Stimulated activated CD4-positive, alpha-beta T cell treated with anti-CD3 and anti-CD28 coated beads, TNF-alpha, amount 100 ng/mL, for 48 hours (primary cell): Measurements from ENCODE around the gene TCF4.

Source experiments
- DNase-seq, 3 donors: peaks; one replicate each; pipeline ENCODE4 v3.0.0-alpha.2; 2020; ENCODE audit warnings: low read depth in 3 of 3

Gene TCF4

DNA sequence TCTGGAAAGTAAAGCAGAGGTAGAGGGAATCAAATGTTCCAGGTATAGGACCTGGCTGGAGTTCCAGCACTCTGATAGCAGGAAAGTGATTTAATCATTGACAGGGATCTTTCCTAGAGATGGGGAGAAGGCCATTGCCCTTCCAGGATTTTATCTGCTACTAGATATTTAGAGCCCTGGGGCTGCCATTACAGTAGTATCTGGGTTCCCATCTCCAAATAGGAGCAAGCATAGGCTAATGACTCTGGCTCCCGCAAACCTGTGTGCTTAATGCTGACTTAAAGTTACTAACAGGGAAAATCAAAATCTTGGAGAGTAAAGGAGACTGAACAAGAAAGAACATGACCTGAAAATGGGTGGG lies 331.1 kb downstream of the TCF4 start:
- no peak for DNase-seq

GRCh38 chr18:55256226-55256928 lies 331.6 kb downstream of the TCF4 start:
- DNase-seq: no peak

DNA sequence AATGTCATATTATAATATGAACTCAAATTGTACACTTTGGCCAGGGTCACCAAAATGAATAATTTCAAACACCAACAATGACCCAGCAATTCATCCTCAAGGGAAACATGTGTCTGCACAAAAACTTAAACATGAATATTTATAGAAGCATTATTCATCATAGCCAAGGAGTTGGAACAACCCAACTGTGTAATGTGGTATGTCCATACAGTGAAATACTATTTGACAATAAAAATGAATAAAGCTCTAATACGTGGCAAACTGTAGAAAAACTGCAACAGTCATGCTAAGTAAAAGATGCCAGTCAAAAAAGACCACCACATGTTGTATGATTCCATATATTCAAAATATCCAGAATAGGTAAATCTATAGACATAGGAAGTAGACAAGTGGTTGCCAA lies 334.2 kb downstream of the TCF4 start:
- DNase-seq: no peak

- DNase-seq: no peak
Measured at GRCh38 chr18:55252901-55253300, 335.1 kb downstream of the TCF4 start.

GRCh38 chr18:55252053-55252675 lies 335.8 kb downstream of the TCF4 start:
- no peak for DNase-seq

- no peak for DNase-seq
Measured at GRCh38 chr18:55251254-55251971, 336.6 kb downstream of the TCF4 start.

GRCh38 chr18:55250768-55251173 lies 337.2 kb downstream of the TCF4 start:
- no peak for DNase-seq

DNA sequence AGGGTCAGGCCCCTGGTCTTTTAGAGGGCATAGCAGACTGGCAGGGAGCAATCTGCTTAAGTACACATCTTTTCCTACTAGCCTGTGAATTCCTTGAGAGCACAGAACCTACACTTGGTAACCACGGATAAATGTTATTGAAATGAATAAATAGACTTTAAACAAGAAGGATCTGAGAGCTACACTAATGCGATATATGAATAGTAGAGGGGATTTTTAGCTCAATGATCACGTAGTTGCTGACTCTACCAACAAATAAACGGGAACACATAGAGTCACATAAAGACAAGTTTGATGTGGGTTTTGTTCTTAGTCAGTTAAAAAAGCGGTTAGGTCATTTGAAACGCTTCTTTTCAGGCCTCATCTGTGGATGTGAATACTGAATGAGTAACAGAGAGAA lies 338.4 kb downstream of the TCF4 start:
- no peak for DNase-seq

GRCh38 chr18:55248495-55248894 lies 339.5 kb downstream of the TCF4 start:
- DNase-seq: no peak

DNA sequence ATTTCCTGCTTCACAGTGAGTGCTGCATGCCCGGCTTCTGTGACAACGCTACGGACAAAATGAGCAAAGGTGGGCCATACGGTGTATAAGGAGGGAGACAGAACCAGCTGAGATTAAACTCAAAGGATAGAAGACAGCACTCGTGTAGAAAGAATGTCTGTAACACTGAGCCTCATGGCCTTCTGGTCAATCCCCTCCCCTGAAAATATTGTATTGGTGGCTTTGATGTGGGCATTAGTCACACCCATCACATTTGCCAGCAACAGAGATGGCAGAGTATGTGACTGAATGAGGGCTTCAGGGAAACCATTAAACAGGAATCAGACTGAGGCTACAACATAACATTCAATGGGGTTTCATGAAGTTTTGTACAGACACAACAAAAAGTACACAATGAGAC lies 341.0 kb downstream of the TCF4 start:
- no peak for DNase-seq

- no peak for DNase-seq
Measured at GRCh38 chr18:55246278-55246677, 341.7 kb downstream of the TCF4 start.

DNA sequence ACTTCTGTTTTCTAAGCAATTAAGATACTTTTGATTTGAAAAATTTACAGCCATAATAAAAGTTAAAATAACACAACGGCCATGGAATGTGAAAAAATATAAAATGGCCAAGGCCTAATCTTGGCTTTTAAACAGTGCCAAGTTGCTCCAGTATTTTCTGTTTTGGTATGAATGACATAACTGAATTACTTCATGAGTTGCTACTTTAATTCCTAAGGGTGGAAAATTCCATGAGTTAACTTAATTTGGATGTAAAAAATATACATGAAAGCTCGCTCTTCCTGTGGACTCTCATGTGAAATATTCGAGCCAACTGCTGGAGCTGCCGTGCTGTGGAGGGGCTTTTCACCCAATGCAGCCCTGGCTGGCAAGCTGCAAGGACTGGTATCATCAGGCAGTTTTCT lies 342.8 kb downstream of the TCF4 start:
- no peak for DNase-seq

- DNase-seq: no peak
Measured at GRCh38 chr18:55244546-55244945, 343.4 kb downstream of the TCF4 start.

GRCh38 chr18:55243857-55244256 lies 344.1 kb downstream of the TCF4 start:
- DNase-seq: no peak

DNA sequence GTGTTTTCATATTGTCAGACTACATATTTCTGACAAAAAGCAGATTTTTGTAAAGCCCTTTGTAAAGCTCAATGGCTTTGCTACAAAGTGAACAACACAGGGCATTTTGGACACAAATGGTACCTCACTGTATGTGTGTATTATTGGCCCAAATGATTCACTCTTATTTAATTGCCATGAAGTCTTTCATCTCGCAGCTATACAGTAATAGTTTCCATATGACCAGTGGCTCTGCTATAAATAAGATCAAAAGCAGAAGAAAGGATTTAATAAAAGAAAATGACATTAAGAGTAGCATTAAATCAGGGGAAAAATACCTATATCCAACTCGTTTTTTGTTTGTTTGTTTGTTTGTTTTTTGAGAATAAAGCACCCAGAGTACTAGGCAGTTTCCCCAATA lies 344.7 kb downstream of the TCF4 start:
- DNase-seq: no peak

- DNase-seq: no peak
Measured at GRCh38 chr18:55240978-55241377, 347.0 kb downstream of the TCF4 start.

DNA sequence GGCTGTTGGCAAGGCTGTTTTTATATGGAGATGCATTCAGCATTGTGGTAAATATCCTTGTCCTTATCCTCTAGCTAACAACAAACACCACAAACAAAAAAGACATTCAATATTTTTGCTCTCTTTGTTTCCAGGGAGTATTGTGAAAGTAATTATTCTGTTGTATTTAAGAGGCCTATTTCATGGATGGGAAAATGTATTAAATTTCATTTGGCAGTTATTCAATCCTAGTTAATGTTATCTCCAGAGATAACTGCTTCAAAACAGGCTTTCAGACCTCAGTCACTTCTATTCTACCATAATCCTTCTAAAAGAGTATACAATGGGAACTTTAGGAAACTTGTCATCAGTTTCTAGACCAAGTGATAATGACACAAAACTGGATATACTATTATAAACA lies 348.3 kb downstream of the TCF4 start:
- DNase-seq: no peak

DNA sequence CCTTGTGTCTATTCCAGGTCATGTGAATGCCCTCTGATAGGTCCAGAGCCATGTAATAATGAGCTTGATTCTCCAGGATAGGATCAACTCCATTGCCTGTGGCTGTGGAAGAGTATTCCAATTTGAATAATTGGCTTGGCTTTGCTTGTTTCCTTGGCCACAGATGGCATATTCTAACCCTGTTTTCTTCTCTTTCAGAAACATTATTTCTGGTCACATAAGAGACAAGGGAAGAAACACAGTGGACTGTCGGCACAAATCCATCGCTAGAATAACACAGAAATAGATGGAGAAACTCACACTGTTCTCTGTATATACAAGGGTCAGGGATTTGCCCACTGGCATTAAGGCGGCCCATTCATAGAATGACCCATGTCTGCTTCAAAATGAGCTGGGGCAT lies 350.3 kb downstream of the TCF4 start:
- no peak for DNase-seq

GRCh38 chr18:55236150-55236931 lies 351.7 kb downstream of the TCF4 start:
- DNase-seq: no peak

DNA sequence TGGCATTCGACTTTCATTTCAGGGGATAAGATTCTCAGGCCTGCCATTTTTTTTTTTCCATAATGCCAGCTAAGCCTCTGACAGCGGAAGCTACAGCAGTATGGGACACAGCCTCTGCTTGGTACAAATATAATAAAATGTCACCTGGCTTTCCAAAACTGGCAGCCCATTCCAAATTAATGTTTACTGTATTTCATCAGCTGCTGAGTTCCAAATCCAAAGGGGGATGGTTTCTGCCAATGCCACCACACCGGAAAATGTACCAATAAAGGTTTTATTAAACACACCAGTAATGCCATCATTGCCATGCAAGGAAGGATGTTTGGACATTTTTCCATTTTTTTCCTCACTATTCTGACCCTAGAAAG lies 352.9 kb downstream of the TCF4 start:
- DNase-seq: no peak

DNA sequence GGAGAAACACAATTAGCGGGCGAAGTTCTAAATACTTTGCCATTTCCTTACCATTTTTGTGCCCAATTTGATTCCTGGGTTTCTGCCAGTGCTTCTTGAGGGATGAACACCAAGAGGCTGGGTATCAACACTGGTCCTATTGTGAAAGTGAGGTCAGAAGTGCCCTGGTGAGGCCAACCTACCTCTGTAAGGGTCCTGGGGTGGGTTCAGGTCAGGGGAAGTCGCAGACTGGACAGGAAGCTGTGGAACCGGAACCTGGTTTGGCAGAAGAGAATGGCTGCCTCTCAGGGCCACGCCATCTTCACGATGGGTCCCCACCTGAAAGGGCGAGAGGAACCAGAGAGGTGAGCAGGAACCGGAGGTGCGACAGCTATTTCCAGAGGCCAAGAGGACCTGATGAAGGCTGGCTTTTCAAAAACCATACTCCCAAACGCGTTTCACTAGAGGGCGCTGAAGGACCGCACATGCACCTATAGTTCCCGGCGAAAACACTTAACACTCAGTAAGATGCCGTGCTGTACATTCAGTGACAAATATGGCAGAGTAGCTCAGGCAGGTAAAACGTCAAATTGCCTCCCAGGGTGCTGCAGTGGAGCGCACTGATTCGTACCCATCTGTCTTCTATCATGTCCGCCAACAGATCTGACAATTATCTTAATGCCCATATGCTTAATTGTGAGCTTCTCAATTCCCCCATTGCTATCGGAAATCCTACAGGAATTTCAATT lies 353.5 kb downstream of the TCF4 start:
- peak; percentile 27 to 31 (median 30) for DNase-seq

DNA sequence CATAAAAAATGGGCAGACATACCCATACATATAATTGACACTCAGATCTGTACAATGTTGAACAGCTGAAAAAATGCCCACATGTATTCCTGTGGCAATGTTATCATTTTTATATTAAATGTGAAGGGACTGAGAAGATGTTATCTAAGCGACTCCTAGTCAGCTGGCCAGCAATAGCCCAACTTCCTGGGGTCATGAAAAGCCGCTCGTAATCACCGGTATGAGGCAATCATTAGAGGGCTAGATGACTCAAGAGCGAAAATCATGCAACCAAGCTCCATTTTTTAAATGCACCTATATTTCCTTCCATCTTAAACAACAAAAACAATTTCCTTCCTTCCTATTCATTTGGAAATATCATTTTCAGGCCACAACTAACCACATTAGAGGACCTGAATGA lies 354.1 kb downstream of the TCF4 start:
- DNase-seq: no peak
